GM12891 (cell line): ENCODE results near the gene TEX29.

Source experiments
- PAX5 ChIP-seq: IDR thresholded peaks from 2 replicates; pipeline ENCODE4 v1.6.1; 2011; ENCODE audit warnings: low read length, moderate library complexity, mild to moderate bottlenecking; ENCODE audit not compliant: insufficient read depth, severe bottlenecking
- POLR2A ChIP-seq: IDR thresholded peaks from 2 replicates; pipeline ENCODE4 v1.6.1; 2011; ENCODE audit warnings: low read depth, low read length, control low read depth
- POLR2AphosphoS5 ChIP-seq: IDR thresholded peaks from 2 replicates; pipeline ENCODE4 v1.6.1; 2011; ENCODE audit warnings: low read depth, low read length, control low read depth
- POU2F2 ChIP-seq: IDR thresholded peaks from 2 replicates; pipeline ENCODE4 v1.6.1; 2011; ENCODE audit warnings: low read depth, mild to moderate bottlenecking, control low read depth, low read length, moderate library complexity
- TAF1 ChIP-seq: IDR thresholded peaks from 2 replicates; pipeline ENCODE4 v1.6.1; 2011; ENCODE audit warnings: low read depth, low read length, control low read depth

GRCh38 chr13:111344471-111345191 is 24.2 kb downstream of the TEX29 start:
- no peak for TF ChIP-seq POLR2A
- TF ChIP-seq POLR2AphosphoS5 = no peak
- TF ChIP-seq TAF1 = no peak
- TF ChIP-seq POU2F2 = no peak
- TF ChIP-seq PAX5 = no peak
